Measurements from ENCODE around the gene SYNJ2. TPM values are rescaled to one million over a fixed set of nuclear protein-coding genes. Genes with fewer than 3 reads are reported as not detected.
A peak's percentile ranks its signal among the peaks of the same experiment; 100 is the strongest.

Gene SYNJ2
- total RNA-seq, 1 donor from 2014 or later = 21.5 TPM

- DNase-seq (ENCODE audit: low spot score) = no peak
- Mint-ChIP-seq H3K27ac (no peak overlapping the region), H3K4me3 (ENCODE audit: low read depth) (no peak overlapping the region), H3K27me3 (ENCODE audit: low read depth) (no peaks in the 10 kb centered on the region), H3K9me3 (peaks cover 4% of the 10 kb centered on the region), H3K36me3 (ENCODE audit: low read depth) (peaks cover 37% of the 10 kb centered on the region), H3K4me1 (ENCODE audit: low read depth) (peaks cover 12% of the 10 kb centered on the region)
- intact Hi-C loops (cut with micrococcal nuclease) = no loop called here
Observed at GRCh38 chr6:158033751-158034702, 52.4 kb downstream of the SYNJ2 start.

GRCh38 chr6:158036261-158036660 lies 54.6 kb downstream of the SYNJ2 start:
- H3K4me3 Mint-ChIP-seq (ENCODE audit: low read depth) = no peak overlapping the region
- peaks cover 4% of the 10 kb centered on the region for H3K9me3 Mint-ChIP-seq
- DNase-seq (ENCODE audit: low spot score) = no peak
- H3K4me1 Mint-ChIP-seq (ENCODE audit: low read depth) = peaks cover 29% of the 10 kb centered on the region
- H3K27me3 Mint-ChIP-seq (ENCODE audit: low read depth) = no peaks in the 10 kb centered on the region
- H3K27ac Mint-ChIP-seq = no peak overlapping the region
- intact Hi-C loops (cut with micrococcal nuclease) = no loop called here
- peaks cover 35% of the 10 kb centered on the region for H3K36me3 Mint-ChIP-seq (ENCODE audit: low read depth)

- intact Hi-C loops (cut with micrococcal nuclease) = no loop called here
- DNase-seq (ENCODE audit: low spot score) = no peak
- Mint-ChIP-seq H3K27ac (no peak overlapping the region), H3K27me3 (ENCODE audit: low read depth) (no peaks in the 10 kb centered on the region), H3K9me3 (peaks cover 4% of the 10 kb centered on the region), H3K36me3 (ENCODE audit: low read depth) (peaks cover 35% of the 10 kb centered on the region), H3K4me3 (ENCODE audit: low read depth) (no peak overlapping the region), H3K4me1 (ENCODE audit: low read depth) (peaks cover 24% of the 10 kb centered on the region)
Observed at GRCh38 chr6:158037021-158037420, 55.4 kb downstream of the SYNJ2 start.

GRCh38 chr6:158037771-158038170 lies 56.1 kb downstream of the SYNJ2 start:
- H3K27me3 Mint-ChIP-seq (ENCODE audit: low read depth) = no peaks in the 10 kb centered on the region
- peaks cover 23% of the 10 kb centered on the region for H3K4me1 Mint-ChIP-seq (ENCODE audit: low read depth)
- intact Hi-C loops (cut with micrococcal nuclease) = no loop called here
- DNase-seq (ENCODE audit: low spot score) = no peak
- H3K36me3 Mint-ChIP-seq (ENCODE audit: low read depth) = peaks cover 35% of the 10 kb centered on the region
- no peak overlapping the region for H3K4me3 Mint-ChIP-seq (ENCODE audit: low read depth)
- H3K9me3 Mint-ChIP-seq = peaks cover 4% of the 10 kb centered on the region
- H3K27ac Mint-ChIP-seq = no peak overlapping the region

- no peak overlapping the region for H3K27ac Mint-ChIP-seq
- intact Hi-C loops (cut with micrococcal nuclease) = no loop called here
- no peak for DNase-seq (ENCODE audit: low spot score)
- H3K36me3 Mint-ChIP-seq (ENCODE audit: low read depth) = peaks cover 35% of the 10 kb centered on the region
- H3K9me3 Mint-ChIP-seq = peaks cover 4% of the 10 kb centered on the region
- peaks cover 23% of the 10 kb centered on the region for H3K4me1 Mint-ChIP-seq (ENCODE audit: low read depth)
- no peaks in the 10 kb centered on the region for H3K27me3 Mint-ChIP-seq (ENCODE audit: low read depth)
- no peak overlapping the region for H3K4me3 Mint-ChIP-seq (ENCODE audit: low read depth)
Observed at GRCh38 chr6:158038291-158039177, 56.9 kb downstream of the SYNJ2 start.

- H3K27ac Mint-ChIP-seq = peak overlapping the region; percentile 38
- H3K4me3 Mint-ChIP-seq (ENCODE audit: low read depth) = no peak overlapping the region
- DNase-seq (ENCODE audit: low spot score) = no peak
- no peaks in the 10 kb centered on the region for H3K27me3 Mint-ChIP-seq (ENCODE audit: low read depth)
- H3K9me3 Mint-ChIP-seq = peaks cover 4% of the 10 kb centered on the region
- intact Hi-C loops (cut with micrococcal nuclease) = no loop called here
- H3K36me3 Mint-ChIP-seq (ENCODE audit: low read depth) = peaks cover 37% of the 10 kb centered on the region
- peaks cover 23% of the 10 kb centered on the region for H3K4me1 Mint-ChIP-seq (ENCODE audit: low read depth)
Observed at GRCh38 chr6:158039178-158039557, 57.5 kb downstream of the SYNJ2 start.

- intact Hi-C loops (cut with micrococcal nuclease) = no loop called here
- Mint-ChIP-seq H3K4me3 (ENCODE audit: low read depth) (no peak overlapping the region), H3K27ac (peak overlapping the region; percentile 38)
Observed at GRCh38 chr6:158039571-158040050, 57.9 kb downstream of the SYNJ2 start.

GRCh38 chr6:158040051-158040803 lies 58.6 kb downstream of the SYNJ2 start:
- Mint-ChIP-seq H3K27me3 (ENCODE audit: low read depth) (no peaks in the 10 kb centered on the region), H3K4me1 (ENCODE audit: low read depth) (peaks cover 23% of the 10 kb centered on the region), H3K27ac (peak overlapping the region; percentile 33), H3K4me3 (ENCODE audit: low read depth) (no peak overlapping the region), H3K36me3 (ENCODE audit: low read depth) (peaks cover 34% of the 10 kb centered on the region), H3K9me3 (peaks cover 4% of the 10 kb centered on the region)
- intact Hi-C loops (cut with micrococcal nuclease) = no loop called here
- no peak for DNase-seq (ENCODE audit: low spot score)

More at GRCh38 chr6:158039571-158040050, 57.9 kb downstream of the SYNJ2 start:
- peaks cover 34% of the 10 kb centered on the region for H3K36me3 Mint-ChIP-seq (ENCODE audit: low read depth)
- peaks cover 23% of the 10 kb centered on the region for H3K4me1 Mint-ChIP-seq (ENCODE audit: low read depth)
- DNase-seq (ENCODE audit: low spot score) = no peak
- peaks cover 4% of the 10 kb centered on the region for H3K9me3 Mint-ChIP-seq
- H3K27me3 Mint-ChIP-seq (ENCODE audit: low read depth) = no peaks in the 10 kb centered on the region

- H3K36me3 Mint-ChIP-seq (ENCODE audit: low read depth) = peaks cover 34% of the 10 kb centered on the region
Observed at GRCh38 chr6:158040804-158041347, 59.2 kb downstream of the SYNJ2 start.

GRCh38 chr6:158041370-158041769 lies 59.7 kb downstream of the SYNJ2 start:
- Mint-ChIP-seq H3K27ac (peak overlapping the region; percentile 43), H3K36me3 (ENCODE audit: low read depth) (peaks cover 34% of the 10 kb centered on the region), H3K4me1 (ENCODE audit: low read depth) (peaks cover 27% of the 10 kb centered on the region), H3K9me3 (no peaks in the 10 kb centered on the region), H3K4me3 (ENCODE audit: low read depth) (no peak overlapping the region), H3K27me3 (ENCODE audit: low read depth) (no peaks in the 10 kb centered on the region)
- DNase-seq (ENCODE audit: low spot score) = no peak
- intact Hi-C loops (cut with micrococcal nuclease) = no loop called here

More at GRCh38 chr6:158040804-158041347, 59.2 kb downstream of the SYNJ2 start:
- Mint-ChIP-seq H3K27ac (peak overlapping the region; percentile 43), H3K27me3 (ENCODE audit: low read depth) (no peaks in the 10 kb centered on the region), H3K9me3 (peaks cover 4% of the 10 kb centered on the region), H3K4me1 (ENCODE audit: low read depth) (peaks cover 26% of the 10 kb centered on the region), H3K4me3 (ENCODE audit: low read depth) (no peak overlapping the region)
- no peak for DNase-seq (ENCODE audit: low spot score)
- intact Hi-C loops (cut with micrococcal nuclease) = no loop called here

GRCh38 chr6:158041788-158042187 lies 60.1 kb downstream of the SYNJ2 start:
- Mint-ChIP-seq H3K27me3 (ENCODE audit: low read depth) (no peaks in the 10 kb centered on the region), H3K36me3 (ENCODE audit: low read depth) (peaks cover 35% of the 10 kb centered on the region), H3K9me3 (no peaks in the 10 kb centered on the region), H3K27ac (no peak overlapping the region), H3K4me3 (ENCODE audit: low read depth) (no peak overlapping the region), H3K4me1 (ENCODE audit: low read depth) (peaks cover 31% of the 10 kb centered on the region)
- no peak for DNase-seq (ENCODE audit: low spot score)
- intact Hi-C loops (cut with micrococcal nuclease) = no loop called here

GRCh38 chr6:158042245-158042798 lies 60.7 kb downstream of the SYNJ2 start:
- H3K27ac Mint-ChIP-seq = no peak overlapping the region
- peaks cover 36% of the 10 kb centered on the region for H3K4me1 Mint-ChIP-seq (ENCODE audit: low read depth)
- H3K9me3 Mint-ChIP-seq = no peaks in the 10 kb centered on the region
- H3K36me3 Mint-ChIP-seq (ENCODE audit: low read depth) = peaks cover 40% of the 10 kb centered on the region
- intact Hi-C loops (cut with micrococcal nuclease) = no loop called here
- no peak for DNase-seq (ENCODE audit: low spot score)
- no peaks in the 10 kb centered on the region for H3K27me3 Mint-ChIP-seq (ENCODE audit: low read depth)
- H3K4me3 Mint-ChIP-seq (ENCODE audit: low read depth) = no peak overlapping the region
